Activated gamma-delta T cell (primary cell): ENCODE data around the gene APBB1IP.

Experiments used
- DNase-seq: peaks from one replicate; lab custom pipeline; 2025; lab: John Stamatoyannopoulos, UW

The APBB1IP gene

GRCh38 chr10:26507441-26507840 lies 69.3 kb downstream of the APBB1IP start:
- no peak for DNase-seq

GRCh38 chr10:26508016-26508415 lies 69.9 kb downstream of the APBB1IP start:
- DNase-seq = no peak

- DNase-seq = no peak
Measured at GRCh38 chr10:26509307-26509706, 71.2 kb downstream of the APBB1IP start.

- DNase-seq = no peak
Measured at GRCh38 chr10:26513101-26513500, 75.0 kb downstream of the APBB1IP start.

GRCh38 chr10:26516540-26517101 lies 78.5 kb downstream of the APBB1IP start:
- no peak for DNase-seq

GRCh38 chr10:26517141-26517867 lies 79.2 kb downstream of the APBB1IP start:
- no peak for DNase-seq

- no peak for DNase-seq
Measured at GRCh38 chr10:26519803-26520202, 81.7 kb downstream of the APBB1IP start.

- DNase-seq = no peak
Measured at GRCh38 chr10:26520575-26520974, 82.4 kb downstream of the APBB1IP start.

GRCh38 chr10:26524161-26524896 lies 86.2 kb downstream of the APBB1IP start:
- no peak for DNase-seq

GRCh38 chr10:26525586-26525985 lies 87.4 kb downstream of the APBB1IP start:
- no peak for DNase-seq

- no peak for DNase-seq
Measured at GRCh38 chr10:26527018-26527417, 88.9 kb downstream of the APBB1IP start.

- no peak for DNase-seq
Measured at GRCh38 chr10:26528048-26528447, 89.9 kb downstream of the APBB1IP start.

- DNase-seq = no peak
Measured at GRCh38 chr10:26528715-26529393, 90.7 kb downstream of the APBB1IP start.

GRCh38 chr10:26534384-26534783 lies 96.2 kb downstream of the APBB1IP start:
- DNase-seq = no peak

- no peak for DNase-seq
Measured at GRCh38 chr10:26540601-26541000, 102.5 kb downstream of the APBB1IP start.

GRCh38 chr10:26543567-26544306 lies 105.6 kb downstream of the APBB1IP start:
- DNase-seq = no peak

- no peak for DNase-seq
Measured at GRCh38 chr10:26544932-26545331, 106.8 kb downstream of the APBB1IP start.

- no peak for DNase-seq
Measured at GRCh38 chr10:26550774-26551526, 112.8 kb downstream of the APBB1IP start.

- no peak for DNase-seq
Measured at GRCh38 chr10:26554246-26554645, 116.1 kb downstream of the APBB1IP start.

- no peak for DNase-seq
Measured at GRCh38 chr10:26555719-26556368, 117.7 kb downstream of the APBB1IP start.
